ENCODE data around the gene KCNIP1.
A peak's percentile ranks its signal among the peaks of the same experiment; 100 is the strongest.

Gene KCNIP1

DNA sequence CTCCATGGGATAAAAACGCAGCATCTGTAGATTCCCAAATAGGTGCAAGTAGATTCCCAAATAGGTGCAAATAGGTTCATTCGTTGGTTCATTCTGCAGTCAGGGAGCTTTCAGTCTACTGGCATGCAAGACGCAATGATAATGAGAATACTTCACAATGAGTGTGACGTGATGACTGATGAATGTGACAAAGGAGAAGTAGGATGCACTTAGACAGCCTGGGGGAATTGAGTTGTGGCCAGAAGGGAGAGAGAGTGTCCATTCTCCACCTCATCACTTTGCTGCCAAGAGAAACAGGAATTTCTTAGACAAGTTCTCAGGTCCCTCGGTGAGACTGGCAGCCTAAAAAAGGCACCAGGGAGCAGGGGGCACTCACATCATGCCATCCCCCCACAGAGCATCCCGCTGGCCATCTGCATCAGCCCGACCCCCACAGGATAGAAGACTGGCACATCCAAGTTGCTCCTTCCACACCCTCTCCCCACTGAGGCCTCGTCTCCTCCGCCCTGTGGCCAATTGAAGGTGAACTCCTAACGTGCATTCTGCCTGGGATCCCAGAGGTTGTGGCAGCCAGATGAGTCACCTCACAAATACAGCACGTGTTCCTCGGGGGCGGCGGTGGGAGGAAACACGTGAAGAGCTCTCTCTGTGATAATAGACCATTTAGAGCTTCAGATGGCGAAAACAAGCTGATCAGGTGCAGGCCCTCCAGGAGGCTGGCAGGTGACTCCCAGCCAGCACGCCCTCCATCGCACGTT lies 19.9 kb upstream of the KCNIP1 start:
- H3K36me3 ChIP-seq (ENCODE audit: control insufficient read depth in 1 of 2, insufficient read depth in 2 of 2, low read length in 2 of 2), result no peaks in the 10 kb centered on the region
- H3K27me3 ChIP-seq (ENCODE audit: insufficient read depth, low read length), result no peaks in the 10 kb centered on the region
- no peak overlapping the region for H3K9ac ChIP-seq (ENCODE audit: low read length)
- no peaks in the 10 kb centered on the region for H3K79me2 ChIP-seq (ENCODE audit: control insufficient read depth, insufficient read depth, low read length, poor library complexity)
- H2BK5ac ChIP-seq (ENCODE audit: low read depth, low read length, poor library complexity), result no peak overlapping the region
- peak; percentile 75 to 94 for DNase-seq
- H4K8ac ChIP-seq (ENCODE audit: low read depth, low read length), result no peak overlapping the region
- no peak overlapping the region for H3K4ac ChIP-seq (ENCODE audit: low read depth, low read length)
- no peak overlapping the region for H3K23ac ChIP-seq (ENCODE audit: low read length)
- H3K18ac ChIP-seq (ENCODE audit: low read length), result no peak overlapping the region
- no peak overlapping the region for H3K14ac ChIP-seq (ENCODE audit: low read length)
- no CpG with 5 or more reads among the region's 19 CpGs for WGBS (ENCODE audit: extremely low coverage, insufficient coverage, insufficient read length)
- no peak overlapping the region for H2AK5ac ChIP-seq (ENCODE audit: low read length)
- no peaks in the 10 kb centered on the region for H3K79me1 ChIP-seq (ENCODE audit: low read length)
- no peak overlapping the region for H3K4me3 ChIP-seq (ENCODE audit: low read depth, low read length)
- H4K12ac ChIP-seq (ENCODE audit: low read depth, low read length), result no peak overlapping the region
- H3K9me3 ChIP-seq (ENCODE audit: insufficient read depth, low read depth, low read length), result no peaks in the 10 kb centered on the region
- H2AFZ ChIP-seq (ENCODE audit: insufficient read depth, low read length, poor library complexity), result no peak overlapping the region
- no peak overlapping the region for H2BK12ac ChIP-seq (ENCODE audit: low read length)
- no peak overlapping the region for H3K4me2 ChIP-seq (ENCODE audit: low read length)
- H4K91ac ChIP-seq (ENCODE audit: low read depth, low read length), result no peak overlapping the region
- no peak overlapping the region for H3K27ac ChIP-seq (ENCODE audit: low read depth, low read length)
- no peak overlapping the region for H2BK120ac ChIP-seq (ENCODE audit: insufficient read depth, low read length, poor library complexity)
- peaks cover 0 to 5% of the 10 kb centered on the region in 2 experiments for H3K4me1 ChIP-seq (ENCODE audit: control insufficient read depth in 1 of 2, insufficient read depth in 2 of 2, low read length in 2 of 2)

DNA sequence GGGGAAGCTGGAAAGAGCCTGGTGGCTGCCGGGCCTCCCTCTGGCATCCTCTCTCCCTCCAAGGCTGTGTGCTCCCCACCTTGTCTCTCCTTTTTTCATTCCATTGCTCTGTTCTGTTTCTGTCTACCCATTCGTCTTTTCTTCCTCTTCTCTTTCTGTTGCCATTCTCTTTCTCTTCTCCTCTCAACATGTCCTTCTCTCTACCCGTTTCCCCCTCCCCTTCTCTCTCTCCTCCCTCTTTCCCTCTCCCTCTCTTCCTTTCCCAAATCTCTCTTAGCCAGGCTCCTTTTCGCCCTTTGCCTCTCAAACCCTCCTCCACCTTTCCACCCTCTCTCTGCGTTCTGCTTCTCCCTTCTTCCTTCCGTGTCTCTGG lies 19.4 kb upstream of the KCNIP1 start:
- no peak overlapping the region for H3K4me3 ChIP-seq (ENCODE audit: low read depth, low read length)
- no peak overlapping the region for H2BK120ac ChIP-seq (ENCODE audit: insufficient read depth, low read length, poor library complexity)
- no peak overlapping the region for H4K8ac ChIP-seq (ENCODE audit: low read depth, low read length)
- DNase-seq, result no peak
- H3K9ac ChIP-seq (ENCODE audit: low read length), result no peak overlapping the region
- H3K27ac ChIP-seq (ENCODE audit: low read depth, low read length), result no peak overlapping the region
- H4K12ac ChIP-seq (ENCODE audit: low read depth, low read length), result no peak overlapping the region
- no peak overlapping the region for H3K18ac ChIP-seq (ENCODE audit: low read length)
- 75% methylated on average over 1 of the region's 6 CpGs for WGBS (ENCODE audit: extremely low coverage, insufficient coverage, insufficient read length)
- H2AFZ ChIP-seq (ENCODE audit: insufficient read depth, low read length, poor library complexity), result no peak overlapping the region
- H2BK5ac ChIP-seq (ENCODE audit: low read depth, low read length, poor library complexity), result no peak overlapping the region
- H3K14ac ChIP-seq (ENCODE audit: low read length), result no peak overlapping the region
- H3K23ac ChIP-seq (ENCODE audit: low read length), result no peak overlapping the region
- no peaks in the 10 kb centered on the region for H3K79me2 ChIP-seq (ENCODE audit: control insufficient read depth, insufficient read depth, low read length, poor library complexity)
- H3K4ac ChIP-seq (ENCODE audit: low read depth, low read length), result no peak overlapping the region
- H3K4me1 ChIP-seq (ENCODE audit: control insufficient read depth in 1 of 2, insufficient read depth in 2 of 2, low read length in 2 of 2), result peaks cover 0 to 5% of the 10 kb centered on the region in 2 experiments
- H4K91ac ChIP-seq (ENCODE audit: low read depth, low read length), result no peak overlapping the region
- H2BK12ac ChIP-seq (ENCODE audit: low read length), result no peak overlapping the region
- H3K4me2 ChIP-seq (ENCODE audit: low read length), result no peak overlapping the region
- no peak overlapping the region for H2AK5ac ChIP-seq (ENCODE audit: low read length)
- no peaks in the 10 kb centered on the region for H3K27me3 ChIP-seq (ENCODE audit: insufficient read depth, low read length)
- no peaks in the 10 kb centered on the region for H3K79me1 ChIP-seq (ENCODE audit: low read length)
- H3K9me3 ChIP-seq (ENCODE audit: insufficient read depth, low read depth, low read length), result no peaks in the 10 kb centered on the region
- no peaks in the 10 kb centered on the region for H3K36me3 ChIP-seq (ENCODE audit: control insufficient read depth in 1 of 2, insufficient read depth in 2 of 2, low read length in 2 of 2)

DNA sequence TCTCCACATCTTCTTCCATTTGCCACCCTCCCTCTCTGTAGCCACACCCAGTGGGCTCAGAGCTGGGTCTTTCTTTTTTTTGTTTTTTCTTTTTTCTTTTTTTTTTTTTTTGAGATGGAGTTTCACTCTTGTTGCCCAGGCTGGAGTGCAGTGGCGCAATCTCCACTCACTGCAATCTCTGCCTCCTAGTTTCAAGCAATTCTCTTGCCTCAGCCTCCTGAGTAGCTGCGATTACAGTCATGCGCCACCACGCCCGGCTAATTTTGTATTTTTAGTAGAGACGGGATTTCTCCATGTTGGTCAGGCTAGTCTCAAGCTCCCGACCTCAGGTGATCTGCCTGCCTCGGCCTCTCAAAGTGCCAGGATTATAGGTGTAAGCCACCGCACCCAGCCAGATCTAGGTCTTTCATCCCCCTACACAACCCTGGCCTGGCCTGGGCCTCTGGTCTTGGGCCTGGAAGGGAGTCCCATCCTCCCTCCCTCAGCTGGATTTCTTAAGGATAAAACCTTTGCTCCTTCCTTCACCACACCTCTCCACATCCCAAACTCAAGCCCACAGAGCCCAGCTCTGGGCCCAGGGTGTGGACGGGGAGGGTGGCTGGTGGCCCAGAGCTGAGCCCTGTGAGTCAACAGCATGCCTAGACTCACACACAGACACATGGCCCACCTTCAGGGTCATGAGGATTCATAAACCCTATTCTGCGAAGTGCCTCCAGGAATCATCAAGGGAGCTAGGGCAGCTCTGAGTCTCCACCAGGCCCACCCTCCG lies 18.8 kb upstream of the KCNIP1 start:
- no CpG with 5 or more reads among the region's 12 CpGs for WGBS (ENCODE audit: extremely low coverage, insufficient coverage, insufficient read length)
- Histone ChIP-seq H3K4me1 (ENCODE audit: control insufficient read depth in 1 of 2, insufficient read depth in 2 of 2, low read length in 2 of 2) (peaks cover 0 to 5% of the 10 kb centered on the region in 2 experiments), H3K14ac (ENCODE audit: low read length) (no peak overlapping the region), H3K18ac (ENCODE audit: low read length) (no peak overlapping the region), H3K9me3 (ENCODE audit: insufficient read depth, low read depth, low read length) (no peaks in the 10 kb centered on the region), H3K4me2 (ENCODE audit: low read length) (no peak overlapping the region), H4K8ac (ENCODE audit: low read depth, low read length) (no peak overlapping the region), H3K27ac (ENCODE audit: low read depth, low read length) (no peak overlapping the region), H3K36me3 (ENCODE audit: control insufficient read depth in 1 of 2, insufficient read depth in 2 of 2, low read length in 2 of 2) (no peaks in the 10 kb centered on the region), H3K23ac (ENCODE audit: low read length) (no peak overlapping the region), H3K4me3 (ENCODE audit: low read depth, low read length) (no peak overlapping the region), H2BK120ac (ENCODE audit: insufficient read depth, low read length, poor library complexity) (no peak overlapping the region), H2AFZ (ENCODE audit: insufficient read depth, low read length, poor library complexity) (no peak overlapping the region), H2BK12ac (ENCODE audit: low read length) (no peak overlapping the region), H3K79me2 (ENCODE audit: control insufficient read depth, insufficient read depth, low read length, poor library complexity) (no peaks in the 10 kb centered on the region), H2BK5ac (ENCODE audit: low read depth, low read length, poor library complexity) (no peak overlapping the region), H2AK5ac (ENCODE audit: low read length) (no peak overlapping the region), H3K79me1 (ENCODE audit: low read length) (no peaks in the 10 kb centered on the region), H3K4ac (ENCODE audit: low read depth, low read length) (no peak overlapping the region), H4K12ac (ENCODE audit: low read depth, low read length) (no peak overlapping the region), H3K27me3 (ENCODE audit: insufficient read depth, low read length) (no peaks in the 10 kb centered on the region), H4K91ac (ENCODE audit: low read depth, low read length) (no peak overlapping the region), H3K9ac (ENCODE audit: low read length) (no peak overlapping the region)
- DNase-seq, result no peak

DNA sequence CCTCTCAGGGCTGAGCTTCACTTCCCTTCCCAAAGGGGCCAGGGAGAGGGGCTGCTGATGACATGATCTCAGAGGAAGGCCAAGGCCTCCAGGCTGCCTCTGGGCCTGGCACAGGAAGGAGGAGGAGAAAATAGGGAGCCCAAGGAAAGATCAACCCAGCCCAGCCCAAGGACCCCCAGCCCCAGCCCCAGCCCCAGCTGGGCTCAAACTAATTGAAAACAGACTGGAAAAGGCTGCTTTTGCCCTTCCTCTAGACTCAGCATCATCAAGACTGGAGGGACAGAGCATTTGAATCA lies 18.3 kb upstream of the KCNIP1 start:
- H3K9me3 ChIP-seq (ENCODE audit: insufficient read depth, low read depth, low read length), result no peaks in the 10 kb centered on the region
- H3K18ac ChIP-seq (ENCODE audit: low read length), result no peak overlapping the region
- no peak overlapping the region for H3K9ac ChIP-seq (ENCODE audit: low read length)
- H4K91ac ChIP-seq (ENCODE audit: low read depth, low read length), result no peak overlapping the region
- H2AFZ ChIP-seq (ENCODE audit: insufficient read depth, low read length, poor library complexity), result no peak overlapping the region
- H3K79me1 ChIP-seq (ENCODE audit: low read length), result no peaks in the 10 kb centered on the region
- H3K23ac ChIP-seq (ENCODE audit: low read length), result no peak overlapping the region
- H3K27me3 ChIP-seq (ENCODE audit: insufficient read depth, low read length), result no peaks in the 10 kb centered on the region
- H3K4me2 ChIP-seq (ENCODE audit: low read length), result no peak overlapping the region
- no peak overlapping the region for H4K12ac ChIP-seq (ENCODE audit: low read depth, low read length)
- H2BK120ac ChIP-seq (ENCODE audit: insufficient read depth, low read length, poor library complexity), result no peak overlapping the region
- no peak overlapping the region for H4K8ac ChIP-seq (ENCODE audit: low read depth, low read length)
- H3K4ac ChIP-seq (ENCODE audit: low read depth, low read length), result no peak overlapping the region
- no peak overlapping the region for H3K14ac ChIP-seq (ENCODE audit: low read length)
- no peak overlapping the region for H3K27ac ChIP-seq (ENCODE audit: low read depth, low read length)
- no peak overlapping the region for H2BK12ac ChIP-seq (ENCODE audit: low read length)
- H2AK5ac ChIP-seq (ENCODE audit: low read length), result no peak overlapping the region
- H3K36me3 ChIP-seq (ENCODE audit: control insufficient read depth in 1 of 2, insufficient read depth in 2 of 2, low read length in 2 of 2), result no peaks in the 10 kb centered on the region
- no peak for DNase-seq
- peaks cover 0 to 5% of the 10 kb centered on the region in 2 experiments for H3K4me1 ChIP-seq (ENCODE audit: control insufficient read depth in 1 of 2, insufficient read depth in 2 of 2, low read length in 2 of 2)
- H3K4me3 ChIP-seq (ENCODE audit: low read depth, low read length), result no peak overlapping the region
- no peak overlapping the region for H2BK5ac ChIP-seq (ENCODE audit: low read depth, low read length, poor library complexity)
- no peaks in the 10 kb centered on the region for H3K79me2 ChIP-seq (ENCODE audit: control insufficient read depth, insufficient read depth, low read length, poor library complexity)

Measured in trophoblast cell (in vitro differentiated cells and primary cell).